KMS-11 (cell line): ENCODE measurements around the gene NT5C3B.
"Not testable (repeated sequence)": the region's sequence is repeated elsewhere in the genome, so short reads cannot be mapped to it uniquely, and the experiment has no call there.

Experiments
- H2AFZ ChIP-seq: fragments of 200-600 bp; sonication (generic); 2 replicates; pipeline ENCODE4 v1.6.1; 2016; ENCODE audit warnings: antibody characterized with exemption, mixed run types, low read depth
- H3K27ac ChIP-seq: fragments of 200-600 bp; sonication (generic); 2 replicates; pipeline ENCODE4 v1.6.1; 2016; ENCODE audit warnings: mild to moderate bottlenecking, mixed run types
- H3K27me3 ChIP-seq: fragments of 200-600 bp; sonication (generic); 2 replicates; pipeline ENCODE4 v1.6.1; 2017; ENCODE audit warnings: mild to moderate bottlenecking, low read depth, mixed run types, moderate library complexity; ENCODE audit not compliant: insufficient read depth
- H3K36me3 ChIP-seq: fragments of 200-600 bp; sonication (generic); 2 replicates; pipeline ENCODE4 v1.6.1; 2017; ENCODE audit warnings: mild to moderate bottlenecking, mixed run types; ENCODE audit not compliant: insufficient read depth
- H3K4me1 ChIP-seq: fragments of 200-600 bp; sonication (generic); 2 replicates; pipeline ENCODE4 v1.6.1; 2016; ENCODE audit warnings: mild to moderate bottlenecking, low read depth, mixed run types; ENCODE audit not compliant: poor library complexity, severe bottlenecking
- H3K4me2 ChIP-seq: fragments of 200-600 bp; sonication (generic); 2 replicates; pipeline ENCODE4 v1.7.0; 2016; ENCODE audit warnings: mild to moderate bottlenecking, mixed run types
- H3K4me3 ChIP-seq: fragments of 200-600 bp; sonication (generic); IDR thresholded peaks from 2 replicates; pipeline ENCODE4 v1.6.1; 2017; ENCODE audit warnings: low read depth, low read length, mixed read lengths; ENCODE audit not compliant: insufficient read depth
- H3K79me2 ChIP-seq: fragments of 200-600 bp; sonication (generic); 2 replicates; pipeline ENCODE4 v1.6.1; 2016; ENCODE audit warnings: low read depth, mixed run types; ENCODE audit not compliant: insufficient read depth
- H3K9ac ChIP-seq: fragments of 200-600 bp; sonication (generic); 2 replicates; pipeline ENCODE4 v1.6.1; 2016; ENCODE audit warnings: mild to moderate bottlenecking, mixed run types
- H4K20me1 ChIP-seq: fragments of 200-600 bp; sonication (generic); 2 replicates; pipeline ENCODE4 v1.6.1; 2016; ENCODE audit warnings: mild to moderate bottlenecking, mixed run types; ENCODE audit not compliant: insufficient read depth
- CTCF ChIP-seq: fragments of 200-600 bp; sonication (generic); conservative IDR thresholded peaks from 2 replicates; pipeline ENCODE4 v1.6.1; 2017; ENCODE audit warnings: low read depth, mild to moderate bottlenecking, antibody characterized with exemption, low read length, moderate library complexity, mixed read lengths

The NT5C3B gene

GRCh38 chr17:41849251-41849990, 13.4 kb upstream of the NT5C3B start:
- no peak for TF ChIP-seq CTCF

GRCh38 chr17:41848788-41849187, 12.8 kb upstream of the NT5C3B start:
- Histone ChIP-seq H4K20me1 (peaks cover 9% of the 10 kb centered on the region; the same call in 1 of the 2 replicates), H3K36me3 (peaks cover 6% of the 10 kb centered on the region; the same call in 1 of the 2 replicates), H3K27ac (no peak overlapping the region), H3K27me3 (no peaks in the 10 kb centered on the region), H3K79me2 (peaks cover 40% of the 10 kb centered on the region; the same call in 1 of the 2 replicates), H3K4me1 (no peaks in the 10 kb centered on the region), H2AFZ (no peak overlapping the region), H3K4me2 (no peak overlapping the region), H3K4me3 (no peak overlapping the region), H3K9ac (no peak overlapping the region)
- TF ChIP-seq CTCF = no peak

More at GRCh38 chr17:41849251-41849990, 13.4 kb upstream of the NT5C3B start:
- no peak overlapping the region for H3K4me2 ChIP-seq
- H3K27ac ChIP-seq = no peak overlapping the region
- peaks cover 46% of the 10 kb centered on the region; the same call in 1 of the 2 replicates for H3K79me2 ChIP-seq
- H3K9ac ChIP-seq = no peak overlapping the region
- H2AFZ ChIP-seq = no peak overlapping the region
- H3K4me1 ChIP-seq = no peaks in the 10 kb centered on the region
- no peak overlapping the region for H3K4me3 ChIP-seq
- H3K36me3 ChIP-seq = peaks cover 11% of the 10 kb centered on the region; the same call in 1 of the 2 replicates
- H4K20me1 ChIP-seq = peaks cover 9% of the 10 kb centered on the region
- H3K27me3 ChIP-seq = no peaks in the 10 kb centered on the region

- H3K36me3 ChIP-seq = no peaks in the 10 kb centered on the region
- H3K4me2 ChIP-seq = no peak overlapping the region
- no peak overlapping the region for H2AFZ ChIP-seq
- TF ChIP-seq CTCF = no peak
- H3K4me3 ChIP-seq = no peak overlapping the region
- 0 out of 2 replicates have a peak, but pooled peaks cover 5% of the 10 kb centered on the region for H4K20me1 ChIP-seq
- H3K27ac ChIP-seq = no peak overlapping the region
- peaks cover 9% of the 10 kb centered on the region; the same call in 1 of the 2 replicates for H3K79me2 ChIP-seq
- H3K4me1 ChIP-seq = no peaks in the 10 kb centered on the region
- no peak overlapping the region for H3K9ac ChIP-seq
- H3K27me3 ChIP-seq = no peaks in the 10 kb centered on the region
These were observed 8.9 kb upstream of the NT5C3B start for GRCh38 chr17:41844971-41845370.

- H3K4me2 ChIP-seq, H3K9ac ChIP-seq, H3K27me3 ChIP-seq, H3K79me2 ChIP-seq, H3K27ac ChIP-seq, H3K4me3 ChIP-seq, H2AFZ ChIP-seq, H4K20me1 ChIP-seq, H3K36me3 ChIP-seq: not testable (repeated sequence)
- H3K4me1 ChIP-seq = peaks cover 10% of the 10 kb centered on the region
These were observed 4.7 kb upstream of the NT5C3B start for GRCh38 chr17:41840781-41841180.

GRCh38 chr17:41839448-41839847, 3.4 kb upstream of the NT5C3B start:
- not testable (repeated sequence) for H3K27me3 ChIP-seq, H3K9ac ChIP-seq, H3K4me2 ChIP-seq, H3K36me3 ChIP-seq, H3K79me2 ChIP-seq, H4K20me1 ChIP-seq, H3K4me3 ChIP-seq, H3K27ac ChIP-seq, H2AFZ ChIP-seq
- peaks cover 17% of the 10 kb centered on the region for H3K4me1 ChIP-seq
